ENCODE measurements around the gene RPH3AL.

- no peak for TF ChIP-seq CTCF (IDR thresholded peaks at IDR 0.05)
- TF ChIP-seq POLR2A (IDR thresholded peaks at IDR 0.05) = no peak
These were observed 39.4 kb downstream of the RPH3AL start for GRCh38 chr17:313231-313630.

Measured in ovary (tissue), 3 donors.